Measurements from ENCODE around the gene LOC101059915.
A peak's percentile ranks its signal among the peaks of the same experiment; 100 is the strongest.

Gene LOC101059915

GRCh38 chrX:71632923-71633657, 34.3 kb upstream of the LOC101059915 start:
- no peaks in the 10 kb centered on the region for H3K36me3 Mint-ChIP-seq

DNA sequence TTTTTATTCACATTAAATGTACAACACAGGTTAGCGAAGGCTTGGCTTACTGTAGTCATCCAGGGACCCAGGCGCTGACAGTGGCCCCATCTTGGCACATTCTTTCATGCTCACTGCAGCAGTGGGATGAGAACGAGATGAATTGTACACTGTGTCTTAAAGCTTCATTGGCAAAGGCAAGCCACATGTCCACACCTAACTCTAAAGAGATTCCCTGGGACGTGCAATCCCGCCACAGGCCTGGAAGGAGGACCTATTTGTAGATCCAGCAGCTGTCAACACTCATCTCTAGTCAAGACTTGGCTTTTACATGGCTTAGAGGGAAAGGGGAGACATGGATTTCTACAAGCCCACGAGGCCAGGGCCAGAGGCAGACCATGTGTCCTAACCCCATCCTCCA, 33.0 kb upstream of the LOC101059915 start:
- Histone ChIP-seq H3K9me3 (ENCODE audit: control insufficient read depth, insufficient read depth, low read length) (no peaks in the 10 kb centered on the region), H3K27me3 (ENCODE audit: control insufficient read depth, insufficient read depth, low read length) (no peaks in the 10 kb centered on the region), H3K36me3 (ENCODE audit: control insufficient read depth, insufficient read depth, low read length) (no peaks in the 10 kb centered on the region), H3K4me1 (ENCODE audit: control insufficient read depth, insufficient read depth, low read length) (peaks cover 15% of the 10 kb centered on the region), H3K4me3 (ENCODE audit: low read length) (no peak overlapping the region), H3K27ac (ENCODE audit: low read length) (no peak overlapping the region)
- Mint-ChIP-seq H3K36me3 (no peaks in the 10 kb centered on the region), H3K27ac (no peak overlapping the region), H3K9me3 (no peaks in the 10 kb centered on the region), H3K27me3 (ENCODE audit: low read depth in 2 of 2) (no peaks in the 10 kb centered on the region), H3K4me1 (no peaks in the 10 kb centered on the region), H3K4me3 (no peak overlapping the region)
- no peak for DNase-seq
- intact Hi-C loops (cut with micrococcal nuclease) = no loop called here
- ATAC-seq = no peak
- WGBS (ENCODE audit: insufficient coverage) = 94% methylated on average over 4 of the region's 6 CpGs
- no peak for TF ChIP-seq CTCF (IDR thresholded peaks at IDR 0.05)

More at GRCh38 chrX:71632923-71633657, 34.3 kb upstream of the LOC101059915 start:
- intact Hi-C loops (cut with micrococcal nuclease) = no loop called here
- ATAC-seq = no peak
- no peaks in the 10 kb centered on the region for H3K9me3 Mint-ChIP-seq
- Histone ChIP-seq H3K27me3 (ENCODE audit: control insufficient read depth, insufficient read depth, low read length) (no peaks in the 10 kb centered on the region), H3K4me1 (ENCODE audit: control insufficient read depth, insufficient read depth, low read length) (peaks cover 14% of the 10 kb centered on the region), H3K27ac (ENCODE audit: low read length) (no peak overlapping the region), H3K36me3 (ENCODE audit: control insufficient read depth, insufficient read depth, low read length) (no peaks in the 10 kb centered on the region), H3K9me3 (ENCODE audit: control insufficient read depth, insufficient read depth, low read length) (no peaks in the 10 kb centered on the region), H3K4me3 (ENCODE audit: low read length) (no peak overlapping the region)
- 93% methylated on average over 9 of the region's 10 CpGs for WGBS (ENCODE audit: insufficient coverage)
- no peak for DNase-seq
- H3K4me1 Mint-ChIP-seq = no peaks in the 10 kb centered on the region
- no peaks in the 10 kb centered on the region for H3K27me3 Mint-ChIP-seq (ENCODE audit: low read depth in 2 of 2)
- H3K4me3 Mint-ChIP-seq = no peak overlapping the region
- no peak for TF ChIP-seq CTCF (IDR thresholded peaks at IDR 0.05)
- no peak overlapping the region for H3K27ac Mint-ChIP-seq

GRCh38 chrX:71636438-71637252, 30.7 kb upstream of the LOC101059915 start:
- H3K27me3 Mint-ChIP-seq (ENCODE audit: low read depth in 2 of 2) = no peaks in the 10 kb centered on the region
- Histone ChIP-seq H3K36me3 (ENCODE audit: control insufficient read depth, insufficient read depth, low read length) (no peaks in the 10 kb centered on the region), H3K27ac (ENCODE audit: low read length) (peak overlapping the region; percentile 11), H3K4me1 (ENCODE audit: control insufficient read depth, insufficient read depth, low read length) (peaks cover 21% of the 10 kb centered on the region), H3K4me3 (ENCODE audit: low read length) (no peak overlapping the region), H3K27me3 (ENCODE audit: control insufficient read depth, insufficient read depth, low read length) (no peaks in the 10 kb centered on the region), H3K9me3 (ENCODE audit: control insufficient read depth, insufficient read depth, low read length) (no peaks in the 10 kb centered on the region)
- H3K9me3 Mint-ChIP-seq = no peaks in the 10 kb centered on the region
- H3K36me3 Mint-ChIP-seq = no peaks in the 10 kb centered on the region
- intact Hi-C loops (cut with micrococcal nuclease) = no loop called here
- peak in 1 of 2 donors; percentile 54 for DNase-seq
- 56% methylated on average over 8 of the region's 9 CpGs for WGBS (ENCODE audit: insufficient coverage)
- TF ChIP-seq CTCF (IDR thresholded peaks at IDR 0.05) = no peak
- no peak overlapping the region for H3K27ac Mint-ChIP-seq
- H3K4me1 Mint-ChIP-seq = no peaks in the 10 kb centered on the region
- ATAC-seq = no peak
- H3K4me3 Mint-ChIP-seq = no peak overlapping the region

Measured in natural killer cell (primary cell).